ENCODE data around the gene YARS2.

DNA sequence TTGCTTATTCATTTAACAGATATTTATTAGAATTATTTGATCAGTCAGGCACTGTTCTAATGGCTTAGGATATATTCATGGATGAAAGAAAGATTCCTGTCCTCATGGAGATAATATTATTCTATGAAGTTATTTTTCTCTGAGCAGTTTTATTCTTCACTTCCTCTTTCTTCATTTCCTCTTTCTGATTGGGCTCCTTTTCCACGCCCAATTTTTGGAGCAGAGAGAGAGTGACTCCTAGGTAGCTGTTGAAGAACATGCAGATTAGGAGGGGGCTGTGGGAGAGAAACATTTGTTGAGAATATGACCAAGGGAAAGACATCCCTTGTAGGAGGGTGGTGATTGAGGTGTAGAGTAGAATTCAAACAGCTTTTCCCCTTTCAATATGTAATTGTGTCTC, 6.0 kb upstream of the YARS2 start:
- TF ChIP-seq, protein P1, sequence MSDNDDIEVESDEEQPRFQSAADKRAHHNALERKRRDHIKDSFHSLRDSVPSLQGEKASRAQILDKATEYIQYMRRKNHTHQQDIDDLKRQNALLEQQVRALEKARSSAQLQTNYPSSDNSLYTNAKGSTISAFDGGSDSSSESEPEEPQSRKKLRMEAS (IDR thresholded peaks at IDR 0.05): no peak
- TF ChIP-seq, protein P2, sequence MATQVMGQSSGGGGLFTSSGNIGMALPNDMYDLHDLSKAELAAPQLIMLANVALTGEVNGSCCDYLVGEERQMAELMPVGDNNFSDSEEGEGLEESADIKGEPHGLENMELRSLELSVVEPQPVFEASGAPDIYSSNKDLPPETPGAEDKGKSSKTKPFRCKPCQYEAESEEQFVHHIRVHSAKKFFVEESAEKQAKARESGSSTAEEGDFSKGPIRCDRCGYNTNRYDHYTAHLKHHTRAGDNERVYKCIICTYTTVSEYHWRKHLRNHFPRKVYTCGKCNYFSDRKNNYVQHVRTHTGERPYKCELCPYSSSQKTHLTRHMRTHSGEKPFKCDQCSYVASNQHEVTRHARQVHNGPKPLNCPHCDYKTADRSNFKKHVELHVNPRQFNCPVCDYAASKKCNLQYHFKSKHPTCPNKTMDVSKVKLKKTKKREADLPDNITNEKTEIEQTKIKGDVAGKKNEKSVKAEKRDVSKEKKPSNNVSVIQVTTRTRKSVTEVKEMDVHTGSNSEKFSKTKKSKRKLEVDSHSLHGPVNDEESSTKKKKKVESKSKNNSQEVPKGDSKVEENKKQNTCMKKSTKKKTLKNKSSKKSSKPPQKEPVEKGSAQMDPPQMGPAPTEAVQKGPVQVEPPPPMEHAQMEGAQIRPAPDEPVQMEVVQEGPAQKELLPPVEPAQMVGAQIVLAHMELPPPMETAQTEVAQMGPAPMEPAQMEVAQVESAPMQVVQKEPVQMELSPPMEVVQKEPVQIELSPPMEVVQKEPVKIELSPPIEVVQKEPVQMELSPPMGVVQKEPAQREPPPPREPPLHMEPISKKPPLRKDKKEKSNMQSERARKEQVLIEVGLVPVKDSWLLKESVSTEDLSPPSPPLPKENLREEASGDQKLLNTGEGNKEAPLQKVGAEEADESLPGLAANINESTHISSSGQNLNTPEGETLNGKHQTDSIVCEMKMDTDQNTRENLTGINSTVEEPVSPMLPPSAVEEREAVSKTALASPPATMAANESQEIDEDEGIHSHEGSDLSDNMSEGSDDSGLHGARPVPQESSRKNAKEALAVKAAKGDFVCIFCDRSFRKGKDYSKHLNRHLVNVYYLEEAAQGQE (IDR thresholded peaks at IDR 0.05; ENCODE audit: low read depth): no peak
- TF ChIP-seq FOXM1 (IDR thresholded peaks at IDR 0.05; ENCODE audit: borderline replicate concordance, low read depth) (no peak), TAF1 (IDR thresholded peaks at IDR 0.05; ENCODE audit: low read depth) (no peak), EP300 (IDR thresholded peaks at IDR 0.05; ENCODE audit: borderline replicate concordance) (no peak), RAD21 (IDR thresholded peaks at IDR 0.05; ENCODE audit: low read depth) (no peak), NFIC (IDR thresholded peaks at IDR 0.05) (no peak), YY1 (IDR thresholded peaks at IDR 0.05; ENCODE audit: low read depth) (no peak), CEBPB (IDR thresholded peaks at IDR 0.05) (no peak)
- TF ChIP-seq, protein P3, sequence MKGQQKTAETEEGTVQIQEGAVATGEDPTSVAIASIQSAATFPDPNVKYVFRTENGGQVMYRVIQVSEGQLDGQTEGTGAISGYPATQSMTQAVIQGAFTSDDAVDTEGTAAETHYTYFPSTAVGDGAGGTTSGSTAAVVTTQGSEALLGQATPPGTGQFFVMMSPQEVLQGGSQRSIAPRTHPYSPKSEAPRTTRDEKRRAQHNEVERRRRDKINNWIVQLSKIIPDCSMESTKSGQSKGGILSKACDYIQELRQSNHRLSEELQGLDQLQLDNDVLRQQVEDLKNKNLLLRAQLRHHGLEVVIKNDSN (IDR thresholded peaks at IDR 0.05): no peak
